ENCODE results near the gene RHOXF1.
"Not testable (repeated sequence)": the region's sequence is repeated elsewhere in the genome, so short reads cannot be mapped to it uniquely, and the experiment has no call there.

RHOXF1 gene, protein sequence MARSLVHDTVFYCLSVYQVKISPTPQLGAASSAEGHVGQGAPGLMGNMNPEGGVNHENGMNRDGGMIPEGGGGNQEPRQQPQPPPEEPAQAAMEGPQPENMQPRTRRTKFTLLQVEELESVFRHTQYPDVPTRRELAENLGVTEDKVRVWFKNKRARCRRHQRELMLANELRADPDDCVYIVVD

DNA sequence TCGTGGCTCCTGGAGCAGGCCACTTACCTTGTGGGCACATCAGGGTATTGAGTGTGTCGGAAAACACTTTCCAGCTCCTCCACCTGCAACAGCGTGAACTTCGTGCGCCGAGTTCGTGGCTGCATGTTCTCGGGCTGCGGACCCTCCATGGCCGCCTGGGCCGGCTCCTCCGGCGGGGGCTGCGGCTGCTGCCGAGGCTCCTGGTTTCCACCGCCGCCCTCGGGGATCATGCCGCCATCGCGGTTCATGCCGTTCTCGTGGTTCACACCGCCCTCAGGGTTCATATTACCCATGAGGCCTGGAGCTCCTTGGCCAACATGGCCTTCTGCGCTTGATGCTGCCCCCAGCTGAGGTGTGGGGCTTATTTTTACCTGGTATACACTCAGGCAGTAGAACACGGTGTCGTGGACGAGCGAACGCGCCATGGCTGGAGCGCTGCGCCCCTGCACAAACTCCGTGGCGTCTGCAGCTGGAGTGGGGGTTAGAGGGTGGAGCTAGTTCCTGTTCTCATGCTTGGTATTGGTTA lies at the start of gene RHOXF1:
Gene RHOXF1 (minus strand): TSS at position 476 of the 526 bp plus-strand sequence. CDS start 51 bp downstream, at position 425.
- no peak for FAIRE-seq

DNA sequence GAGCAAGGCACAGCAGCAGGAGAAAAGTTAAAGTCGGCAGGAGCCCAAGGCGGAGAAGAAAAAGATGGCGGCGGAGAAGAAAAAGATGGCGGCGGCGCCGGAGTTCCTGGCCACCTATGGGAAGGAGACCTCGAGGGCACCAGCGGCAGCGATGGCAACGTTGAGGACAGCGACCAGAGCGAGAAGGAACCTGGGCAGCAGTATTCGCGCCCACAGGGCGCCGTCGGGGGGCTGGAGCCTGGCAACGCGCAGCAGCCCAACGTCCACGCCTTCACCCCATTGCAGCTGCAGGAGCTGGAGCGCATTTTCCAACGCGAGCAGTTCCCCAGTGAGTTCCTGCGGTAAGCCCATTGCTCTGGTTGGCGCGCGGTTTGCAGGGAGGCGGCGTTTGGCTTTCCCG lies 43.4 kb upstream of the RHOXF1 start:
- FAIRE-seq; DNase-seq (ENCODE audit: insufficient read length, low spot score): not testable (repeated sequence)

More for the DNA sequence above, at the start of gene RHOXF1:
- DNase-seq (ENCODE audit: insufficient read length, low spot score), result no peak
- no peak for TF ChIP-seq POLR2A (IDR thresholded peaks at IDR 0.05; ENCODE audit: low read depth, low read length)

DNA sequence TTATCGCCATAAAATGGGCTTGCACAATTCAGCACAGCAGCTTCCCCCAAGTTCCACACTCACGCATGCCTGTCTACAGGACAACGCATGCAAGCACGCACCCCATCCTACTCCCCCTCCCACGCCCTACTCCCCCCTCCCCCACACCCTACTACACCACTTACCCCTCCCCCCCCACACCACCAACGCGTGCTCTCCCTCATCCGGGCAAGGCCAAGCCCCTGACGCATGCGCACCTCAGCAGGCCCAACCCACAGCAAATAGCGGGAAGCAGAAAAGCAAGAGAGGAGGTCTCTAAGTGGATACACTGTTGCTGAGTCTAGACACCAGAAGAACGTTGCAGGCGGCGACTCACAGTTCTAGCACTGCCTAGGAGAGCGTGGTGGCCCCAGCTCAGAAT lies 42.6 kb upstream of the RHOXF1 start, which contains the start of gene RHOXF2:
Gene RHOXF2 (plus strand): TSS at position 301 of the 400 bp plus-strand sequence. CDS start 138 bp downstream, outside the sequence.
- DNase-seq (ENCODE audit: insufficient read length, low spot score); FAIRE-seq: not testable (repeated sequence)

DNA sequence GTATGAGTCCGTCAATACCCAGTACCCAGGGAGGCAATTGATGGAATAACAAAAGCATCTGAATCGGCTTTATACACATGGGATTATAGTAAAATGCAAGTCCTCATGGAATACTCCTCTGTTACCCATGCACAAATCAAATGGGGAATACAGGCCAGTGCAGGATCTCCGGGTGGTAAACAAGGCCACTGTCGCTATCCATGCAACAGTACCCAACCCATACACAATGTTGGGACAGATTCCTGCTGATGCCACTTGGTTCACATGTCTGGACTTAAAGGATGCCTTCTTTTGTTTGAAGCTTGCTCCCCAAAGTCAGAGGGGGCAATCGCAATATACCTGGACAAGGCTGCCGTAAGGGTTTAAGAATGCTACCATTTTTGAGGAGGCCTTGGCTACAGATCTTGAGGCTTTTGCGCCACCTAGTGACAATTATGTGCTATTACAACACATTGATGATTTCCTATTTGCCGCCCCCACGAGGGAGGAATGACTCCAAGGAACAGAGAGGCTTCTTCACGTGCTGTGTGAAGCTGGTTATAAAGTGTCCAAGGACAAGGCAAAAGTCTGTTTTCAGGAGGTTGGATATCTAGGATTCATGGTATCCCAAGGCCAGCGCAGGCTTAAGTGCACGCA lies 34.5 kb upstream of the RHOXF1 start:
- not testable (repeated sequence) for DNase-seq (ENCODE audit: insufficient read length, low spot score)
- FAIRE-seq, result peak; percentile 95

DNA sequence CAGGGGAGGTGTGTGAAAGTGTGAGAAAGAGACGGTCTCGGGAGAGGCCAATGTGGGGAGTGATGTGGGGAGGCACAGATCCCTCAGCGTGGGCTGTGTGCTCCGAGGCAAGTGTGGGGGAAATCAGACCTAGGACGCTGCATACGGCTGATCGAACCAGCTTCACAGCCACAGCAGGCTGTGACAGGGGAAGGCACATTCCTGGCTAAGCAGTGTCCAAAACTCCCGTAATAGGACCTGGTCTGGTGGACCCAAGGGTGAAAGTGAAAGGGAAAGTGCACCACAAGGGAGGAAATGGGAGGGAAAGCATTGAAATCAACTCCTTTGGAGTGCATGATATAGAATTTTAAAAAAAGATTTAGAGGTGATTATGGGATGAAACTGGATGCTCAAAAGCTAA lies 31.8 kb upstream of the RHOXF1 start:
- TF ChIP-seq POLR2A (IDR thresholded peaks at IDR 0.05; ENCODE audit: low read depth, low read length), result no peak
- no peak for DNase-seq (ENCODE audit: insufficient read length, low spot score)
- no peak for FAIRE-seq

DNA sequence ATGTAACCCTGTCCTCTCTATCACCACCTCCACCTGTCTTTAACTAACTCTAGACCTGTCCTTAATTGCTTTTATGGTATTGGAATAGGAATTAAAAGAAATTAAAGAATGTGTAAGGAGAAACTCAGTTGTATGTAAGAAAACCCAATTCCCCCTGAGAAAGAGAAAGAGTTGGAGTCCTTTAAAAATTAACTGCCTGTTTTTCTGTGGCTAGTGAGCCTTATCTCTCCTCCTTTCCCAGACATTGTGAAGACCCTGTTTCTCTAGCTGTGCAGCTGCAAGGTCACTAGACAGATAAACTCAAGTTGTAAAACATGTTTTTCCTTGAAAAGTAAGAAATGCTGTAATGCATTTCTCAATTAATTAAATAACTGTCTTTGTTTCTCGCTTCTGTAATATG lies 30.6 kb upstream of the RHOXF1 start:
- not testable (repeated sequence) for DNase-seq (ENCODE audit: insufficient read length, low spot score); FAIRE-seq

DNA sequence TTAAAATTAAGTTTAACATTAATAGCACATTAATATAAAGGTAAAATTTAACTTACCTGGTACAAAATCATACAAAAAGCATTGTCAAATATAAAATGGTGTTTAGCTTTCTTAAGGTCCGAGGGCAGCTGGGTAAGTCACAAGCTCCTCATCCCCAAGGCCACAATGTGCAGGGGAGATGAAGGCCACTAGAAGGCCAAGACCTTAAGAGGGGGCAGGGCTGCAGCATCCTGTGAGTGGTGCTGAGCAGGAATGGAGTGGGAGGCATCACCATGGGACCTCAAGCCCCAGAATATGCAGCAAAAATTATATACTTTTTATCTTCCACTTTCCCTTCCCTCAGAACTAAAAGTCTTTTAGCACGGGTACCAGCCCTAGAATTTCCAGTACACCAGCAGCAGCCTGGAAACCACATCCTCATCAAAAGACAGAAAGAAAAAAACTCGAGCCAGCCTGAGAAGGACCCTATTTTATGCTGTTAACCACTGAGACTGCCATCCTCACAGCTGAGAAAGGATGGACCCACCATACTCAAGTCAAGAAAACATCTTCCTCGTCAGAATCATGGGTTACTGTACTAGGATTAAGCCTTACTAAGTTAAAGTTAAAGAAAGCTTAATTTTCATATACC lies 29.7 kb upstream of the RHOXF1 start:
- no peak for TF ChIP-seq POLR2A (IDR thresholded peaks at IDR 0.05; ENCODE audit: low read depth, low read length)
- no peak for FAIRE-seq
- DNase-seq (ENCODE audit: insufficient read length, low spot score), result no peak

DNA sequence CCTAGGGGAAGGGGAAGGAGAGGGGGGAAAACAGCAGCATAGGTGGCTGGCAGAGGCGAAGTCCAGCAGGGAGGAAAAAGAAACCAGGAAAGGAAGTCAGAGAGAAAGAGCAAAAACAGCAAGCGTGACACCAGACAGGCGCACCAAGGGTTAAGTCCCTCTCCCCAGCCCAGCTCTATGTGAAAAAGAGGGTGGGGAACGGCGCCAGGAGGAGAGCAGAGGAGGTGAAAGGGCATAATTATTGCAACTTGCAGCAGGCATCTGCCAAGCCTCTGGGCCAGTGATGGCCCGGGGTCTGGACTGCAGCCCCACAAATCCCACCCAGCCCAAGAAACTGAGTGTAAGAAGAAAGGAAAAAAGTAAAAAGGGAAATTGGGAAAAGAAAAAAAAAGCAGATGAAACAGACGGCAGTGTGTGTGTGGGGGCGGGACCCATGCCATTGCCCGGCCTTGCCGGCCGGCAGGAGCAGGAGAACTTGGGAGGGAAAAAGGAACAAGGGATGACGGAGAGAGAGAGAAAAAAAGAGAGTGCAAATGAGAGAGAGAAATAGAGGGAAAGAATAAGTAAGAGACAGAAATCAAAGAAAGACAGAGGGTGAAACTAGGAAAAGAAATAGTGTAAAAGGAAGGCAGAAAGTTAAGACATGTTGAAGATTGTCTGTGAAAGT lies 28.6 kb upstream of the RHOXF1 start:
- FAIRE-seq (no peak), DNase-seq (ENCODE audit: insufficient read length, low spot score) (no peak)
- TF ChIP-seq POLR2A (IDR thresholded peaks at IDR 0.05; ENCODE audit: low read depth, low read length), result no peak

DNA sequence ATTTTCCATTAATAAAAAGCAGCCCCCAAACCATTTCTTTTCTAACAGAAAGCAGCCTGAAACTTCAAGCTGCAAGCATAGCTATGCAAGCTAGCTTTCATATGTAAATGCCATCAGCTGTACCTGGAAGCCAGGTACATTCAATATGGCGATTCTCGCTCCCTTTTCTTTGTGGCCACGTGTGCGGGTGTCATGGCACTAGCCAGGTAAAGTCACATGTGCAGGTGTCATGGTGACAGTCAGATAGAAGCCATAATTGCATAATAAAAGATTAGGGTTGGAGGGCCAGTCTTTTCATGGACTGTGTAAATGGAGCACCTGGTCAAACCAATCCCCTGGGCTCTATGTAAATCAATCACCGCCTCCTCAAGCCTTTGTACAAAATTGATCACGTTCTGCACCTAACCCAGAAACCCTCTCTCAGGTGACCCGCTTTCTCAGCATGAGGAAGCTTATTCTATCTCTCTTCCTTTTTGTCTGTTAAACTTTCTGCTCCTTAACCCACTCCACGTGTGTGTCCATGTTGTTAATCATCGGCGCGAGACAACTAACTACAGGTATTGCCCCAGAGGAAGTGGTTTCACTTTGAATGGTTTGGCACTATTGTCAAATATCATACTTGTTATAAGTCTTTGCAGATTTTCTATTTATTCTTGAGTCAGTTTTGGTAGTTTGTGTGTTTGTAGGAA lies 24.7 kb upstream of the RHOXF1 start:
- no peak for FAIRE-seq
- no peak for DNase-seq (ENCODE audit: insufficient read length, low spot score)

DNA sequence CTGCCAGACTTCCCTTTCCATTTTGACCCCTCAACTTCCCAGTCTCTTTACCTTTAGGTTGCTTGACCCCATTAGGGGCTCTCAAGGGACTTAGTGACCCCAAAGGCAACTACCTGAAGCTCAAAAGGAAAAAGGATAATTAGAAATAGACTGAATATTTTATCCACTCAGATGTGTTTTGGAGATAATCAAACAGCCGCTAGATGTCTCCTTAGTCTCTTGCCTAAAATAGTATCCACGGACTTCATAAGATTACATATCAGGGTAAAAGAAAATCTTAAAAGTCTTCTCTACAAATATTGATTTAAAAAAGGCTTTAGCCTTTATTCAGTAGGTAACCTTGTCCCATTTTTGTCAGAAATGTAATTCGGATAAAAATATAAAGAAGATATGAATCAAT lies 21.7 kb upstream of the RHOXF1 start:
- TF ChIP-seq POLR2A (IDR thresholded peaks at IDR 0.05; ENCODE audit: low read depth, low read length), result no peak
- DNase-seq (ENCODE audit: insufficient read length, low spot score) (no peak), FAIRE-seq (no peak)

More for the DNA sequence above, 24.7 kb upstream of the RHOXF1 start:
- no peak for TF ChIP-seq POLR2A (IDR thresholded peaks at IDR 0.05; ENCODE audit: low read depth, low read length)

DNA sequence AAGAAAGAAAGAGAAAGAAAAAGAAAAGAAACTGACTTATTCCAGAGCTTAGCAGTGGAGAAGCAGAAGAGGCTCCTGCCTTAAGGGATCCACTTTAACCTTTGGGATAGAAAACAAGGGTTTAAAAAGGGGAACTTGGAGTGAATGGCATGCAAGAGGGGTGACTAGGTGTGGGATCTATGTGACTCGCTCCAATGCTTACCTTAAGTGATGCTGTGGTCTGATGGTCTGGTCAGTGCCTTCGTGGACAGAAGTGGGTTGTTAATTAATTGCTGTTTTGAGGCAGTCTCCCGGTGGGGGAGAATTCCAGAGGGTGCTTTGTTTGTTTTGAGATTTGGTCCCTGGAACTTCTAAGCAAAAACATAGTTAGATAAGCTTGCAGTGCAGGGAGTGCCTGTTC lies 21.1 kb upstream of the RHOXF1 start:
- FAIRE-seq (no peak), DNase-seq (ENCODE audit: insufficient read length, low spot score) (no peak)
- no peak for TF ChIP-seq POLR2A (IDR thresholded peaks at IDR 0.05; ENCODE audit: low read depth, low read length)

DNA sequence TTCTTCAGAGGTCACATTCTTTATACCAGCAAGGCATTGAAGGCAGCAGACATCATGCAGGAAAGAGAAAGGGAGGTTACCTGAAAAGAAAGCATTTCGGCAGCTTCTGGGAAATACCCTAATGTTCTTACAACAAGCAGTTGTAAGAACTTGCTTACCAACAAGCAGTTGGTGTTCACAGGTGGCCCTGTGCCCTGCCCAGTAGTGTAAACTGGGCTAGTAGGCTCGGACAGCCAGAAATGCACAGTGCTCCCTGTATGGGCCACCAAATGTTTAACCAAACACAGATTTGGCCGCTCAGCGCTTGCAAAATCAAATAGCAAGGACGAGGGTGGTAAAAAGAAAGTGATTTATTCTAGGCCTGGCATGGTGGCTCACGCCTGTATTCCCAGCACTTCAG lies 20.4 kb upstream of the RHOXF1 start:
- DNase-seq (ENCODE audit: insufficient read length, low spot score) (no peak), FAIRE-seq (no peak)
- no peak for TF ChIP-seq POLR2A (IDR thresholded peaks at IDR 0.05; ENCODE audit: low read depth, low read length)

DNA sequence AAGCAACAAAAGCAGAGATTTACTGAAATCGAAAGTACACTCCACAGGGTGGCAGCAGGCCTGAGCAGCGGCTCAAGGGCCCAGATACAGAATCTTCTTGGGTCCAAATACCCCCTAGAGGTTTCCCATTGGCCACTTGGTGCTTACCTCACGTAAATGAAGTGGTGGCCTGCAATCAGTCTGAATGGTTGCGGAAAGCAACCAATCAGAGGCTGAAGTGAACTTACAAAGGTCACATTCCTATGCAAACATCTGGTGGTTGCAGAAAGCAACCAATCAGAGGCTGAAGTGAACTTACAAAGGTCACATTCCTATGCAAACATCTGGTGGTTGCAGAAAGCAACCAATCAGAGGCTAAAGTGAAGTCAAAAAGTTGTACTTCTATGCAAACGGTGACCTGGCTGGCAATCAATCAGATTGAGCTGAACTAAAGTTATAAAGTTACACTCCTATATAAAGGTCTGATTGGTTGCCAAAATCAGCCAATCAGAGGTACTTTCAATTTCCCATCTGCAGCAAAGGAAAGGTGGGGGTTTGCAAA lies 12.7 kb upstream of the RHOXF1 start:
- not testable (repeated sequence) for FAIRE-seq

DNA sequence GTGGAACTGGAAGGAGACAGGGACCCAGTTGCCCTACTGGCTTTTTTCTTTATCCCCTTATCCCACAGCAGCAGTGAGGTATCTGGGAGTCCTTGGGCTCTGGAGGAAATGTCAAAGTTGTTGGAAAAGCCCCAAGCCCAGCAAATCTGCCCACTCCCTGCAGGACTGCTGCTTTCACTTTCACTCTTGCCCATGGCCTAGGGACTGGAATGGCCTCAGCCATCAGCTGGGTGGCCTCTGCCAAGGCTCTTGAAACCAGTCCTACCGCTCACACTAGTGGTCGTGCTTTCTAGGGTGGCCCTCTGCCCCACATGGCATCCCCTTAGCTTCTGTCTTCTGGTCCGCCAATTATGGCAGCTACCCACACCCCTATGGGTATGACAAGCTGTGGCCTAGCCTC lies 9.7 kb upstream of the RHOXF1 start:
- DNase-seq (ENCODE audit: insufficient read length, low spot score) (no peak), FAIRE-seq (no peak)
- no peak for TF ChIP-seq POLR2A (IDR thresholded peaks at IDR 0.05; ENCODE audit: low read depth, low read length)

More for the DNA sequence above, 12.7 kb upstream of the RHOXF1 start:
- not testable (repeated sequence) for DNase-seq (ENCODE audit: insufficient read length, low spot score)

All from H54 (cell line).